Ecto neural progenitor cell (in vitro differentiated cells): ENCODE results near the gene PPA1.
"Not testable (repeated sequence)": the region's sequence is repeated elsewhere in the genome, so short reads cannot be mapped to it uniquely, and the experiment has no call there.

ENCODE experiments used
- DNase-seq: peaks from one replicate; pipeline ENCODE4 v3.0.0-alpha.2; 2018; ENCODE audit warnings: low spot score

PPA1 gene

GRCh38 chr10:70233109-70233938 is at the start of gene PPA1:
Gene PPA1, minus strand, starts transcription at chr10:70233429. Its CDS starts 102 bp downstream, at chr10:70233327.
- peak; percentile 99 for DNase-seq

GRCh38 chr10:70281609-70282008 is 48.4 kb upstream of the PPA1 start:
- no peak for DNase-seq

GRCh38 chr10:70280099-70280498 is 46.9 kb upstream of the PPA1 start:
- no peak for DNase-seq

GRCh38 chr10:70277396-70278030 is 44.3 kb upstream of the PPA1 start:
- DNase-seq = no peak

GRCh38 chr10:70274643-70275042 is 41.4 kb upstream of the PPA1 start:
- DNase-seq = no peak

GRCh38 chr10:70272925-70273316 is 39.7 kb upstream of the PPA1 start:
- DNase-seq = no peak

- no peak for DNase-seq
These were observed 39.0 kb upstream of the PPA1 start for GRCh38 chr10:70271996-70272924.

GRCh38 chr10:70270952-70271351 is 37.7 kb upstream of the PPA1 start:
- DNase-seq = no peak

- DNase-seq = no peak
These were observed 36.5 kb upstream of the PPA1 start for GRCh38 chr10:70269741-70270140.

GRCh38 chr10:70268376-70268775 is 35.1 kb upstream of the PPA1 start:
- no peak for DNase-seq

- no peak for DNase-seq
These were observed 34.1 kb upstream of the PPA1 start for GRCh38 chr10:70267161-70267933.

- no peak for DNase-seq
These were observed 33.5 kb upstream of the PPA1 start for GRCh38 chr10:70266701-70267100.

- no peak for DNase-seq
These were observed 32.8 kb upstream of the PPA1 start for GRCh38 chr10:70266056-70266455.

- DNase-seq = no peak
These were observed 31.9 kb upstream of the PPA1 start for GRCh38 chr10:70265032-70265689.

- DNase-seq = no peak
These were observed 27.5 kb upstream of the PPA1 start for GRCh38 chr10:70260734-70261133.

GRCh38 chr10:70260259-70260658 is 27.0 kb upstream of the PPA1 start:
- DNase-seq = no peak

- no peak for DNase-seq
These were observed 25.0 kb upstream of the PPA1 start for GRCh38 chr10:70258216-70258615.

GRCh38 chr10:70257816-70258215 is 24.6 kb upstream of the PPA1 start:
- not testable (repeated sequence) for DNase-seq

- no peak for DNase-seq
These were observed 23.2 kb upstream of the PPA1 start for GRCh38 chr10:70256463-70256862.

GRCh38 chr10:70255329-70256299 is 22.4 kb upstream of the PPA1 start:
- DNase-seq = no peak
